Measurements from ENCODE around the gene MYH10.

- TF ChIP-seq YY1 (IDR thresholded peaks at IDR 0.05; ENCODE audit: insufficient read depth, insufficient read length) (no peak), SUZ12 (IDR thresholded peaks at IDR 0.05; ENCODE audit: extremely low read depth, insufficient read depth, insufficient read length) (no peak)
Observed at GRCh38 chr17:8608001-8608400, 22.5 kb downstream of the MYH10 start.

All from NT2/D1 (cell line).